GM12878 (cell line): ENCODE data around the gene HNRNPA2B1. TPM values are rescaled to one million over a fixed set of nuclear protein-coding genes. Genes with fewer than 3 reads are reported as not detected.
A peak's percentile ranks its signal among the peaks of the same experiment; 100 is the strongest.

Experiments
- BHLHE40 ChIP-seq, 2 experiments: fragments of 450-650 bp in 1 of 2; IDR thresholded peaks; 2 replicates each; pipeline ENCODE4 v1.6.1; 2011 to 2017; ENCODE audit warnings: low read depth in 2 of 2, borderline replicate concordance in 1 of 2, improper control_type of control experiment in 1 of 2, low read length in 1 of 2, mild to moderate bottlenecking in 1 of 2
- CBX3 ChIP-seq: fragments of 200-600 bp; sonication (generic); IDR thresholded peaks from 2 replicates; pipeline ENCODE4 v1.6.1; 2016; ENCODE audit warnings: low read depth, borderline replicate concordance
- CREM ChIP-seq: IDR thresholded peaks from 2 replicates; pipeline ENCODE4 v1.6.1; 2014; ENCODE audit warnings: antibody characterized with exemption, low read depth
- E2F8 ChIP-seq: fragments of 450-650 bp; IDR thresholded peaks from 2 replicates; pipeline ENCODE4 v1.6.1; 2018; ENCODE audit warnings: mild to moderate bottlenecking, low read depth, moderate library complexity; ENCODE audit not compliant: partially characterized antibody
- FOXM1 ChIP-seq: IDR thresholded peaks from 2 replicates; pipeline ENCODE4 v1.6.1; 2012; ENCODE audit warnings: low read depth, mild to moderate bottlenecking, inconsistent platforms, low read length, moderate library complexity
- KAT2A ChIP-seq: conservative IDR thresholded peaks from 2 replicates; pipeline ENCODE4 v1.6.1; 2011; ENCODE audit warnings: low read depth, low read length; ENCODE audit not compliant: control insufficient read depth
- PBX3 ChIP-seq: IDR thresholded peaks from 2 replicates; pipeline ENCODE4 v1.6.1; 2011; ENCODE audit warnings: mild to moderate bottlenecking, low read depth, low read length, moderate library complexity; ENCODE audit not compliant: insufficient replicate concordance
- RELA ChIP-seq: fragments of 450-650 bp; IDR thresholded peaks from 2 replicates; pipeline ENCODE4 v1.8.0; 2014; ENCODE audit warnings: borderline replicate concordance; ENCODE audit not compliant: partially characterized antibody
- REST ChIP-seq: IDR thresholded peaks from 2 replicates; pipeline ENCODE4 v1.6.1; 2012; ENCODE audit warnings: mild to moderate bottlenecking, low read depth, low read length
- SMAD1 ChIP-seq: fragments of 450-650 bp; IDR thresholded peaks from 2 replicates; pipeline ENCODE4 v1.6.1; 2018; ENCODE audit warnings: mild to moderate bottlenecking, low read depth; ENCODE audit not compliant: partially characterized antibody
- STAT3 ChIP-seq: IDR thresholded peaks from 2 replicates; pipeline ENCODE4 v1.6.1; 2011; ENCODE audit warnings: low read depth, low read length, improper control_type of control experiment
- TCF3 ChIP-seq: IDR thresholded peaks from 2 replicates; pipeline ENCODE4 v1.6.1; 2012; ENCODE audit warnings: low read depth, mild to moderate bottlenecking, low read length, borderline replicate concordance; ENCODE audit not compliant: insufficient read depth
- ZNF274 ChIP-seq: IDR thresholded peaks from one replicate; pipeline ENCODE4 v1.8.0; 2011; ENCODE audit not compliant: insufficient read length, insufficient read depth
- ZNF384 ChIP-seq: IDR thresholded peaks from 2 replicates; pipeline ENCODE4 v1.6.1; 2012; ENCODE audit warnings: low read depth, mild to moderate bottlenecking, low read length, improper control_type of control experiment, borderline replicate concordance
- polyA plus RNA-seq, 11 experiments: library from polyadenylated mRNA; depleted of rRNA in 4 of 11; unstranded in 6 of 11; stranded (reverse) in 5 of 11; fragments of >200 nt; fragmentation: Nextera tagmentation in 4 of 11; fragmentation: Illumina TruSeq in 1 of 11; extraction: Ambion mirVana in 4 of 11; extraction: Trizol in 1 of 11; gene quantifications; 1 replicate in 1 of 11; 2 replicates in 10 of 11; pipeline versions ENCODE4 v1.2.1 to v1.2.3, GENCODE V29; 2011 to 2016; ENCODE audit warnings: inconsistent platforms in 2 of 11, missing spikeins in 2 of 11, low read depth in 1 of 11
- total RNA-seq, 4 experiments: library from RNA; depleted of rRNA in 3 of 4; stranded (reverse); fragments of >200 nt in 3 of 4; fragmentation: Illumina TruSeq in 1 of 4; extraction: Trizol in 1 of 4; gene quantifications; 2 replicates each; pipeline versions ENCODE4 v1.2.1 to v1.2.3, GENCODE V29; 2013 to 2021
- TF ChIP-seq, protein P1 (sequence below): IDR thresholded peaks from 2 replicates; pipeline ENCODE4 v1.6.1; 2012; ENCODE audit warnings: improper control_type of control experiment, low read depth, low read length; ENCODE audit not compliant: insufficient replicate concordance

HNRNPA2B1 gene
- total and polyA plus RNA-seq, 10 of the 15 experiments (the other 5 are each of a cell fraction or from before 2014, with no cell fraction given) = 295 to 1,396 (median 932) TPM

GRCh38 chr7:26201247-26202018 lies 887 bp upstream of the HNRNPA2B1 start, which contains the start of gene CBX3 (continued):
- no peak for TF ChIP-seq KAT2A
- TF ChIP-seq TCF3 = peak; percentile 48; the same call in 1 of the 2 replicates
- no peak for TF ChIP-seq ZNF274
- TF ChIP-seq CREM = peak; percentile 16; the same call in 1 of the 2 replicates
- TF ChIP-seq REST = peak; percentile 48; the same call in 1 of the 2 replicates
- TF ChIP-seq BHLHE40 (IDR thresholded peaks at IDR 0.05; ENCODE audit: borderline replicate concordance in 1 of 2, low read depth in 2 of 2, low read length in 1 of 2) = peak in 1 of 2 experiments; percentile 70; a peak in 3 of 4 replicates
- no peak for TF ChIP-seq FOXM1
- no peak for TF ChIP-seq PBX3
- peak; percentile 91 for TF ChIP-seq E2F8
- peak; percentile 57 for TF ChIP-seq RELA
- TF ChIP-seq, protein P1, sequence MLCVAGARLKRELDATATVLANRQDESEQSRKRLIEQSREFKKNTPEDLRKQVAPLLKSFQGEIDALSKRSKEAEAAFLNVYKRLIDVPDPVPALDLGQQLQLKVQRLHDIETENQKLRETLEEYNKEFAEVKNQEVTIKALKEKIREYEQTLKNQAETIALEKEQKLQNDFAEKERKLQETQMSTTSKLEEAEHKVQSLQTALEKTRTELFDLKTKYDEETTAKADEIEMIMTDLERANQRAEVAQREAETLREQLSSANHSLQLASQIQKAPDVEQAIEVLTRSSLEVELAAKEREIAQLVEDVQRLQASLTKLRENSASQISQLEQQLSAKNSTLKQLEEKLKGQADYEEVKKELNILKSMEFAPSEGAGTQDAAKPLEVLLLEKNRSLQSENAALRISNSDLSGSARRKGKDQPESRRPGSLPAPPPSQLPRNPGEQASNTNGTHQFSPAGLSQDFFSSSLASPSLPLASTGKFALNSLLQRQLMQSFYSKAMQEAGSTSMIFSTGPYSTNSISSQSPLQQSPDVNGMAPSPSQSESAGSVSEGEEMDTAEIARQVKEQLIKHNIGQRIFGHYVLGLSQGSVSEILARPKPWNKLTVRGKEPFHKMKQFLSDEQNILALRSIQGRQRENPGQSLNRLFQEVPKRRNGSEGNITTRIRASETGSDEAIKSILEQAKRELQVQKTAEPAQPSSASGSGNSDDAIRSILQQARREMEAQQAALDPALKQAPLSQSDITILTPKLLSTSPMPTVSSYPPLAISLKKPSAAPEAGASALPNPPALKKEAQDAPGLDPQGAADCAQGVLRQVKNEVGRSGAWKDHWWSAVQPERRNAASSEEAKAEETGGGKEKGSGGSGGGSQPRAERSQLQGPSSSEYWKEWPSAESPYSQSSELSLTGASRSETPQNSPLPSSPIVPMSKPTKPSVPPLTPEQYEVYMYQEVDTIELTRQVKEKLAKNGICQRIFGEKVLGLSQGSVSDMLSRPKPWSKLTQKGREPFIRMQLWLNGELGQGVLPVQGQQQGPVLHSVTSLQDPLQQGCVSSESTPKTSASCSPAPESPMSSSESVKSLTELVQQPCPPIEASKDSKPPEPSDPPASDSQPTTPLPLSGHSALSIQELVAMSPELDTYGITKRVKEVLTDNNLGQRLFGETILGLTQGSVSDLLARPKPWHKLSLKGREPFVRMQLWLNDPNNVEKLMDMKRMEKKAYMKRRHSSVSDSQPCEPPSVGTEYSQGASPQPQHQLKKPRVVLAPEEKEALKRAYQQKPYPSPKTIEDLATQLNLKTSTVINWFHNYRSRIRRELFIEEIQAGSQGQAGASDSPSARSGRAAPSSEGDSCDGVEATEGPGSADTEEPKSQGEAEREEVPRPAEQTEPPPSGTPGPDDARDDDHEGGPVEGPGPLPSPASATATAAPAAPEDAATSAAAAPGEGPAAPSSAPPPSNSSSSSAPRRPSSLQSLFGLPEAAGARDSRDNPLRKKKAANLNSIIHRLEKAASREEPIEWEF = no peak
- TF ChIP-seq SMAD1 = no peak
- TF ChIP-seq STAT3 = no peak
- no peak for TF ChIP-seq CBX3
- TF ChIP-seq ZNF384 = no peak
